Upper lobe of left lung (tissue), 6 donors: ENCODE measurements around the gene ADRB2. TPM values are rescaled to one million over a fixed set of nuclear protein-coding genes. Genes with fewer than 3 reads are reported as not detected.

Experiments used
- ATAC-seq, 2 donors: fragments of 200-7000 bp; cut with Tn5 transposase; one replicate each; pipeline ENCODE4 v1.9.1; 2022; ENCODE audit warnings: mild to moderate bottlenecking in 2 of 2, moderate library complexity in 2 of 2; ENCODE audit not compliant: low FRiP score in 2 of 2
- DNase-seq, 2 donors: peaks; one replicate each; pipeline ENCODE4 v3.0.0-alpha.2; 2019 to 2020
- H3K27ac ChIP-seq, 4 donors: fragments of 200-600 bp; sonication (generic); one replicate each; pipeline ENCODE4 v1.5.1; 2016 to 2019
- H3K27me3 ChIP-seq, 4 donors: fragments of 200-600 bp; sonication (generic); one replicate each; pipeline ENCODE4 v1.5.1; 2017 to 2019
- H3K36me3 ChIP-seq, 4 donors: fragments of 200-600 bp; sonication (generic); one replicate each; pipeline ENCODE4 v1.5.1; 2016 to 2019
- H3K4me1 ChIP-seq, 4 donors: fragments of 200-600 bp; sonication (generic); one replicate each; pipeline ENCODE4 v1.5.1; 2018 to 2019
- H3K4me3 ChIP-seq, 4 donors: fragments of 200-600 bp; sonication (generic); one replicate each; pipeline ENCODE4 v1.5.1; 2017 to 2019; ENCODE audit warnings: mild to moderate bottlenecking in 2 of 4, moderate library complexity in 1 of 4
- H3K9me3 ChIP-seq, 4 donors: fragments of 200-600 bp; sonication (generic); one replicate each; pipeline ENCODE4 v1.5.1; 2018 to 2019
- EP300 ChIP-seq, 4 donors: sonication (generic); formaldehyde crosslinking; IDR thresholded peaks; one replicate each; pipeline ENCODE4 v1.5.1; 2017; ENCODE audit warnings: antibody characterized with exemption in 4 of 4, control low read depth in 2 of 4
- POLR2A ChIP-seq, 4 donors: fragments of 450-650 bp; IDR thresholded peaks; one replicate each; pipeline ENCODE4 v1.5.1; 2016 to 2017; ENCODE audit warnings: antibody characterized with exemption in 4 of 4, mild to moderate bottlenecking in 2 of 4
- POLR2AphosphoS5 ChIP-seq, 2 donors: sonication (generic); formaldehyde crosslinking; IDR thresholded peaks; one replicate each; pipeline ENCODE4 v1.5.1; 2017; ENCODE audit warnings: antibody characterized with exemption in 2 of 2
- WGBS, 2 donors: methylation state at CpG; one replicate each; pipeline ENCODE4 v1.1.5; 2017 to 2018; 5-methylcytosine and 5-hydroxymethylcytosine counted together
- total RNA-seq, 6 donors: library from RNA; depleted of rRNA in 4 of 6; stranded (reverse); fragments of >200 nt in 4 of 6; gene quantifications; one replicate each; pipeline versions ENCODE4 v1.1.0 to v1.2.1, GENCODE V29; 2016 to 2021
- TF ChIP-seq, protein P1 (sequence below), 6 experiments: fragments of 450-650 bp in 4 of 6; fragments of 200-600 bp in 2 of 6; sonication (generic) in 2 of 6; IDR thresholded peaks; one replicate each; pipeline ENCODE4 v1.5.1; 2016 to 2019; ENCODE audit warnings: antibody characterized with exemption in 6 of 6
- donor health status: DM: no; HTN: no; CAD: no; lungs with moderate emphysema.
- donor health status: DM: no; HTN: yes; CAD: no; lungs with severe emphysema.

Gene ADRB2
- total RNA-seq, 6 donors from 2014 or later, result 22.4 to 77.4 (median 34.2) TPM

DNA sequence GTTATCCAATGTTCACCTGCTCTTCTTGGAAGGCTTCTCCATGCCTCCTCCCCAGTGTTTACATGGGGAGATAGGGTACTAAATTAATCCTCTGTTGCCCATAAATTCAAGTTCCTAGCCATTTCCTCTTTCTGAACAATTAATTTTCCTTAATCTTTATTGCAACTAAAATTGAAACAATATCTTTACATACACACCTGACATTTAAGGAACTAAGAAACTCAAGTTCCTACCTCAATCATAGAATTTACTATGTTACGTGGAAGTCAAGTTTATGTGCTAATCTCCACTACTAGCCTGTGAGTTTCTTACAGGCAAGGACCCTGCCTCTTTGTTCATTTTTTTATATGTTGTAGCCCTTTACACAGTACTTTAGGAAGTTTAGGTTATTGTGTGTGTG, 10.1 kb upstream of the ADRB2 start:
- TF ChIP-seq POLR2AphosphoS5 (IDR thresholded peaks at IDR 0.05) (no peak), POLR2A (IDR thresholded peaks at IDR 0.05) (no peak), EP300 (IDR thresholded peaks at IDR 0.05) (no peak)
- TF ChIP-seq, protein P1, sequence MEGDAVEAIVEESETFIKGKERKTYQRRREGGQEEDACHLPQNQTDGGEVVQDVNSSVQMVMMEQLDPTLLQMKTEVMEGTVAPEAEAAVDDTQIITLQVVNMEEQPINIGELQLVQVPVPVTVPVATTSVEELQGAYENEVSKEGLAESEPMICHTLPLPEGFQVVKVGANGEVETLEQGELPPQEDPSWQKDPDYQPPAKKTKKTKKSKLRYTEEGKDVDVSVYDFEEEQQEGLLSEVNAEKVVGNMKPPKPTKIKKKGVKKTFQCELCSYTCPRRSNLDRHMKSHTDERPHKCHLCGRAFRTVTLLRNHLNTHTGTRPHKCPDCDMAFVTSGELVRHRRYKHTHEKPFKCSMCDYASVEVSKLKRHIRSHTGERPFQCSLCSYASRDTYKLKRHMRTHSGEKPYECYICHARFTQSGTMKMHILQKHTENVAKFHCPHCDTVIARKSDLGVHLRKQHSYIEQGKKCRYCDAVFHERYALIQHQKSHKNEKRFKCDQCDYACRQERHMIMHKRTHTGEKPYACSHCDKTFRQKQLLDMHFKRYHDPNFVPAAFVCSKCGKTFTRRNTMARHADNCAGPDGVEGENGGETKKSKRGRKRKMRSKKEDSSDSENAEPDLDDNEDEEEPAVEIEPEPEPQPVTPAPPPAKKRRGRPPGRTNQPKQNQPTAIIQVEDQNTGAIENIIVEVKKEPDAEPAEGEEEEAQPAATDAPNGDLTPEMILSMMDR (IDR thresholded peaks at IDR 0.05), result no peak
- ATAC-seq (no peak), DNase-seq (no peak)
- H3K36me3 ChIP-seq, result no peaks in the 10 kb centered on the region
- no peak overlapping the region for H3K4me3 ChIP-seq
- no peak overlapping the region for H3K27ac ChIP-seq
- WGBS, 2 donors, result 70 to 74% methylated on average over 1 of the region's 1 CpG
- H3K4me1 ChIP-seq, result peaks cover 0 to 17% (median 8%) of the 10 kb centered on the region in 4 donors
- H3K9me3 ChIP-seq, result no peaks in the 10 kb centered on the region
- H3K27me3 ChIP-seq, result no peaks in the 10 kb centered on the region

DNA sequence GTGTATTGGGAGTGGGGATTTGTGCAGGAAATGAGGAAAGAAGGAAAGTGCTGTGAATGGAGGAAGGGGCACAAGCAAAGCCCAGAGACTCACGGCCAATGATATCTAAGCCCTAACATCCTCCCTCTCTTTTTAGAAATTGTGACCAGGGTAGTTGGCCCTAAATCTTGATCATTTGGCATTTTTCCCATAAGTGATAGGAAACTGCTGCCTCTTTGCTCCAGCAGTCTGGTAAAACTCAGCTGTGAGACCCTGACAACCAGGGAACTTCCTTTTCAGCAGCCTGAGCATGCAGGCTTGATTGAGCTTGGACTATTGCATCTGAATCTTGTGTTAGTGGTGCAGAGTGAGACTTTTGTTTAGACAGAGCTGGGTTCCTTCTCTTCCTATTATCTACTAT, 9.6 kb upstream of the ADRB2 start:
- H3K4me1 ChIP-seq, result peaks cover 0 to 17% (median 8%) of the 10 kb centered on the region in 4 donors
- no peaks in the 10 kb centered on the region for H3K27me3 ChIP-seq
- no peak overlapping the region for H3K27ac ChIP-seq
- 39 to 48% methylated on average over 1 of the region's 1 CpG for WGBS, 2 donors
- H3K9me3 ChIP-seq, result no peaks in the 10 kb centered on the region
- ATAC-seq (no peak), DNase-seq (no peak)
- H3K4me3 ChIP-seq, result no peak overlapping the region
- TF ChIP-seq, protein P1 (IDR thresholded peaks at IDR 0.05), result no peak
- TF ChIP-seq POLR2AphosphoS5 (IDR thresholded peaks at IDR 0.05), result no peak
- no peaks in the 10 kb centered on the region for H3K36me3 ChIP-seq

DNA sequence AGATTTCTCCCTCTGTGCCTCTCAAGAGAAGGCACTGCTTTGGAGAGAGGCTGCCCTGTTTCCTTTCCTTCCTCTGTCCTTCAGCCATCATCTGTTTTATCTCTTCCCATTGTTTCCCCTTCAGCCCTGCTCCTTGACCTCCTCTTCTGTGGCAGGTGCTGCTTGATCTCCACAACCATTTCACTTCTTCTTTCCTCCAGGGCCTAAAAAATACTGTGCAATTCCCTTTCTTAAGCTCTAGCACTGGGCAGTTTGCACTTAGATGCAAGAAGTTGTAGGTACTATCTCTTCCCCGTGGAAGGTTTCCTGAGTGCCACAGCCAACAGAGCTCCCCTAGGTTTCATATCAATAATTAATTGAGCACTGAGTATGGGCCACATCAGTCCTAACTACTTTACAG, 8.8 kb upstream of the ADRB2 start:
- no peak for TF ChIP-seq EP300 (IDR thresholded peaks at IDR 0.05)
- no peak for TF ChIP-seq POLR2AphosphoS5 (IDR thresholded peaks at IDR 0.05)
- TF ChIP-seq, protein P1 (IDR thresholded peaks at IDR 0.05), result no peak
- TF ChIP-seq POLR2A (IDR thresholded peaks at IDR 0.05), result no peak
- Histone ChIP-seq H3K27ac (no peak overlapping the region), H3K9me3 (no peaks in the 10 kb centered on the region), H3K4me3 (no peak overlapping the region), H3K36me3 (no peaks in the 10 kb centered on the region), H3K27me3 (no peaks in the 10 kb centered on the region), H3K4me1 (peaks cover 0 to 15% (median 8%) of the 10 kb centered on the region in 4 donors)
- WGBS, 2 donors, result 68 to 79% methylated on average over 1 of the region's 1 CpG
- ATAC-seq (no peak), DNase-seq (no peak)

DNA sequence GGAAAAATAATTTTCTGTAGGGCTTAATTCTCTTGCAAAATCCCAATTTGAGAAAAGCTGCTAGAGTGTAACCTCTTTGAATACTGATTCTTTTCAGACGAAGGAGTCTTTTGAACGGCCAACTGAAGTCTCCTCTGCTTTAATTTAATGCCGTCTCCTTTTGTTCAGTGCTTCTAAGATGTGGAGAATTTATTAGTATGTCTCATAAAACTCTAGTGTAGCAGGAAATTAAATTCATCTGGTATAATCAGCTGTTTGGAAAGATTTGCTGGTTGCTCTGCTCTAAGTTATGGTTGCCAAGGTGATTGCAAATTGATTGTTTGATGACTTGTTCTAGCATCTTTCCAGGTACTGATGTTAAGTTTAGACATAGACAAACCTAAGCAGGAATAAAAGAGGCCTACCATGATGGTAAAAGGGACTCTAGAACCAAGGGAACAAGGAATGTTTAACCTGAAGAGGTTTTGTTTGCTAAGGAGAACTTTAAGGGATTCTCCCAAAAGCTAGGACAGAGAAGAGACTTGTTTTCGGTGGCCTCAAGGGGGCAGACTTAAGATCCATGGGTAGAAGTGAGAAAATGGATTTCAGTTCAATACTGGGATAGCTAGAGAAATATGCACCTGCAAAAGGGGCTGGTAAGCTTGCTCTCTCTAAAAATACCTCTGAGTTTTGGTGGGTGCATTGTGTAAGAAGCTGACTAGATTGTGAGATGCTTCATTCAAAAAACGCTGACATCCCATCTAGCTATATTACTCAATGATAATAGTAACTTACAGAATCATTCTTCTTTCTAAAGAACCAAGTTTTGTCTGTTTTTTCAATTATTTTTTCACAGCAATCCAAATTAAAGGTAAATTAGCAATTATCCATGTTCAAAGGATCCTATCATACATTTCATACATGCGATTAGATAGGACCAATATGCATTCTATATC, 5.7 kb upstream of the ADRB2 start:
- H3K27ac ChIP-seq, result no peak overlapping the region
- H3K27me3 ChIP-seq, result no peaks in the 10 kb centered on the region
- no peaks in the 10 kb centered on the region for H3K36me3 ChIP-seq
- ATAC-seq (peak in 1 of 2 donors; percentile 56), DNase-seq (no peak)
- TF ChIP-seq, protein P1 (IDR thresholded peaks at IDR 0.05), result peak in 5 of 6 experiments; percentile 32 to 65 (median 48)
- no peak for TF ChIP-seq POLR2A (IDR thresholded peaks at IDR 0.05)
- H3K4me1 ChIP-seq, result peaks cover 11 to 27% (median 23%) of the 10 kb centered on the region in 4 donors
- H3K9me3 ChIP-seq, result no peaks in the 10 kb centered on the region
- 57 to 70% methylated on average over 6 of the region's 6 CpGs for WGBS, 2 donors
- no peak overlapping the region for H3K4me3 ChIP-seq

DNA sequence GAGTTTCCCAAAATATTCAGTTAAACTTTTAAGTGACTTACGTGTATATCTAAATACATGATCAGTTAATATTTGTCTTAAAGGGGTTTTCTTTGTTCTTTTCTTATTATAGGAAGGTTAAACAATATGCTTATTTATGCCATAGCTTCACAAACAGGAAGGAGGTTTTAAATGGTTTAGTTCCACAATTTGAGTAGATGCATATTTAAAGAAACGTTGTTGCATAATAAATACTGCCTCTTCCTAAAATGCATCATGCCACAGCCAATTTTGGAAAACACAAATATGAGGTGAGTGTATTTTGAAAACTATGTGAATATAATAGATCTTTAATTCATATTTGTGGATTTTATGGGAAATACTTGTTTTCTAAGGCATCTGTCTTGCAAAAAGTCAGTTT, 2.5 kb upstream of the ADRB2 start:
- no peak for DNase-seq
- H3K27ac ChIP-seq, result no peak overlapping the region
- H3K36me3 ChIP-seq, result no peaks in the 10 kb centered on the region
- no peaks in the 10 kb centered on the region for H3K9me3 ChIP-seq
- no peak for ATAC-seq
- no peaks in the 10 kb centered on the region for H3K27me3 ChIP-seq
- H3K4me1 ChIP-seq, result peaks cover 17 to 35% (median 19%) of the 10 kb centered on the region in 4 donors
- WGBS, 2 donors, result 42 to 67% methylated on average over 2 of the region's 2 CpGs
- TF ChIP-seq EP300 (IDR thresholded peaks at IDR 0.05) (no peak), POLR2A (IDR thresholded peaks at IDR 0.05) (no peak), POLR2AphosphoS5 (IDR thresholded peaks at IDR 0.05) (no peak)
- TF ChIP-seq, protein P1 (IDR thresholded peaks at IDR 0.05), result no peak
- H3K4me3 ChIP-seq, result no peak overlapping the region
